Neuron (in vitro differentiated cells): ENCODE measurements around the gene CNGA4.

Source experiments
- H2AFZ ChIP-seq: one replicate; pipeline ENCODE4 v1.6.1; 2013; ENCODE audit warnings: low read depth, mild to moderate bottlenecking, inconsistent platforms, low read length, moderate library complexity
- H3K27me3 ChIP-seq: one replicate; pipeline ENCODE4 v1.6.1; 2013; ENCODE audit warnings: low read length; ENCODE audit not compliant: insufficient read depth
- H3K36me3 ChIP-seq: one replicate; pipeline ENCODE4 v1.6.1; 2013; ENCODE audit warnings: low read length; ENCODE audit not compliant: insufficient read depth
- H3K4me1 ChIP-seq: one replicate; pipeline ENCODE4 v1.6.1; 2013; ENCODE audit warnings: low read length; ENCODE audit not compliant: insufficient read depth
- H3K4me3 ChIP-seq: 2 replicates; pipeline ENCODE4 v1.5.1; 2013; ENCODE audit warnings: mild to moderate bottlenecking, low read length, moderate library complexity
- H3K9me3 ChIP-seq: one replicate; pipeline ENCODE4 v1.6.1; 2013; ENCODE audit warnings: low read length

The CNGA4 gene

GRCh38 chr11:6206456-6207180 is 32.3 kb upstream of the CNGA4 start:
- no peaks in the 10 kb centered on the region for H3K27me3 ChIP-seq
- no peaks in the 10 kb centered on the region for H3K9me3 ChIP-seq
- H3K4me3 ChIP-seq = no peak overlapping the region
- H2AFZ ChIP-seq = no peak overlapping the region
- H3K36me3 ChIP-seq = peaks cover 28% of the 10 kb centered on the region
- H3K4me1 ChIP-seq = no peaks in the 10 kb centered on the region

- peaks cover 59% of the 10 kb centered on the region for H3K36me3 ChIP-seq
- no peak overlapping the region for H2AFZ ChIP-seq
- H3K27me3 ChIP-seq = no peaks in the 10 kb centered on the region
- H3K9me3 ChIP-seq = no peaks in the 10 kb centered on the region
- no peaks in the 10 kb centered on the region for H3K4me1 ChIP-seq
- H3K4me3 ChIP-seq = no peak overlapping the region
Observed at GRCh38 chr11:6209801-6210200, 29.1 kb upstream of the CNGA4 start.

DNA sequence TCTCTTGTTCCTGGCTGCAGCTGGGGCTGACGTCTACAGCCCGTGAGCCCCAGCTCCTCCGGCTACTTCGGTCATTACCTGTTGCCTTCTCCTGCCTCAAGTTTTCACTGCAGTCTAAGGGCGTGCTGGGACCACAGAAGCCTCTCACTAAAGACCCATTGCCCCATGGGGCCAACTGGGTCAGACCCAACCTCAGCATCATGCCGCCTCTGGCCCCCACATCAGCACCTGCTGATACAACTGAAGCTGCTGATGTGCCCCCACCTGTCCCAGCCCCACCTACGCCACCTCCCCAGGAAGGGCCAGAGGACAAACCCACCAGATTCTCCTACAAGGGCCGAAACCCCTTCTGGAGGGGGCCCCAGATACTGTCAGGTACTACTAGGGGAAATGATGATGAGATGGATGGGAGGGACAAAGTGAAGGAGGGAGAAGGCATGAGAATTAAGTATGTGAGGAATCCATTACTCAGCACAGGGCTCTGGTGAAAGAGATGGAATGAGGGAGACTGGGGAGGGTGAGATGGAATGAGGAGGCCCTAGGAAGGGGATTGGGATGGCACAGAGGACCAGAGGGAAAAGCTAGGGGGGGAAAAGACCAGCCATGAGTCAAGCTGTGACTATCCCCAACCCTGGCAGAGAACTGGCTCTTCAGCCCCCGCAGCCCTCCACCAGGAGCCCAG is 28.5 kb upstream of the CNGA4 start:
- no peak overlapping the region for H3K4me3 ChIP-seq
- H3K27me3 ChIP-seq = no peaks in the 10 kb centered on the region
- no peak overlapping the region for H2AFZ ChIP-seq
- H3K9me3 ChIP-seq = no peaks in the 10 kb centered on the region
- H3K36me3 ChIP-seq = peaks cover 63% of the 10 kb centered on the region
- H3K4me1 ChIP-seq = no peaks in the 10 kb centered on the region

DNA sequence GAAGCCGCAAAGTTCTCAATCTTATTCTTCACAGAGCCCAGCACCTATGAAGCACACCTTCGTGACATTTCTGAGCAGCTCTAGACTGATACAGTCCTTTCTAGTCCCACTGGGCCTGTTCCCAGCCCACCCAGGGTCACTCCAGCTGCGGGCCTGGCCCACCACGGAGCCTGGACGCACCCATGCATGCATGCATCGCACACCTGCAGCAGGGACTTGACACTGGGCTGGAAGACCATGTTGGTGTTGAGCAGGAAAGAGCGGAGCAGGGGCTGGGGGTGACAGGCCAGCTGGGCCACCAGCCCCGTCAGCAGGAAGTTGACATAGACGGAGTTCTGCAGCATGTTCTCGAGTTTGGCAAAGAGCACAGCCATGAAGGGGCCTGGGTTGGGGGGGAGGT is 24.4 kb upstream of the CNGA4 start:
- no peak overlapping the region for H3K4me3 ChIP-seq
- no peaks in the 10 kb centered on the region for H3K27me3 ChIP-seq
- no peaks in the 10 kb centered on the region for H3K9me3 ChIP-seq
- peaks cover 90% of the 10 kb centered on the region for H3K36me3 ChIP-seq
- no peak overlapping the region for H2AFZ ChIP-seq
- H3K4me1 ChIP-seq = no peaks in the 10 kb centered on the region

- no peaks in the 10 kb centered on the region for H3K4me1 ChIP-seq
- peaks cover 94% of the 10 kb centered on the region for H3K36me3 ChIP-seq
Observed at GRCh38 chr11:6216501-6216900, 22.4 kb upstream of the CNGA4 start.

GRCh38 chr11:6217722-6218121 is 21.2 kb upstream of the CNGA4 start:
- Histone ChIP-seq H3K4me3 (no peak overlapping the region), H3K9me3 (no peaks in the 10 kb centered on the region), H2AFZ (no peak overlapping the region), H3K27me3 (no peaks in the 10 kb centered on the region), H3K36me3 (peaks cover 94% of the 10 kb centered on the region), H3K4me1 (no peaks in the 10 kb centered on the region)

More at GRCh38 chr11:6216501-6216900, 22.4 kb upstream of the CNGA4 start:
- H3K27me3 ChIP-seq = no peaks in the 10 kb centered on the region
- H3K9me3 ChIP-seq = no peaks in the 10 kb centered on the region
- no peak overlapping the region for H3K4me3 ChIP-seq
- no peak overlapping the region for H2AFZ ChIP-seq

DNA sequence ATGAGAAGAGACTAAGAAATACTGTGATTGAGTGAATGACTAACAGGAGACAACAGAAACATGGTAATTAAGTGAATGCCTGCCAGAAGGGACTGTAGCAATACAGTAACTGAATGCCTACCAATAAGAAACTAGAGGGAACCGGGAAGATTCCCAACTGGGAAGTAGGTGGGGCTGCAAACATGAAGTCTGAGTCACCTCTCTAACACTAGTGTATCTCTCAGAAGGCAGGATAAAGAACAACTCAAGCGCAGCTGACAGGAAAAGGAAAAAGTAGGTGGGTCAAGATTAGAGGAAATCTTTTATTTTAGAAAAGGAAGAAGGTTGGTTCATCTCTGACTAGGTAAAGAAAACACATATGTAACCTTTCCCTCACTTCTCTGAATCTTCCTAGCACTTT is 19.5 kb upstream of the CNGA4 start:
- H3K36me3 ChIP-seq = peaks cover 92% of the 10 kb centered on the region
- H3K4me3 ChIP-seq = no peak overlapping the region
- H2AFZ ChIP-seq = no peak overlapping the region
- H3K4me1 ChIP-seq = no peaks in the 10 kb centered on the region
- no peaks in the 10 kb centered on the region for H3K9me3 ChIP-seq
- H3K27me3 ChIP-seq = no peaks in the 10 kb centered on the region

GRCh38 chr11:6223854-6224253 is 15.0 kb upstream of the CNGA4 start:
- Histone ChIP-seq H3K36me3 (peaks cover 54% of the 10 kb centered on the region), H2AFZ (no peak overlapping the region)

GRCh38 chr11:6224421-6224820 is 14.5 kb upstream of the CNGA4 start:
- H3K36me3 ChIP-seq = peaks cover 48% of the 10 kb centered on the region
- H3K27me3 ChIP-seq = no peaks in the 10 kb centered on the region
- no peak overlapping the region for H2AFZ ChIP-seq
- no peaks in the 10 kb centered on the region for H3K9me3 ChIP-seq
- H3K4me1 ChIP-seq = no peaks in the 10 kb centered on the region
- H3K4me3 ChIP-seq = no peak overlapping the region

More at GRCh38 chr11:6223854-6224253, 15.0 kb upstream of the CNGA4 start:
- no peak overlapping the region for H3K4me3 ChIP-seq
- no peaks in the 10 kb centered on the region for H3K9me3 ChIP-seq
- H3K27me3 ChIP-seq = no peaks in the 10 kb centered on the region
- H3K4me1 ChIP-seq = no peaks in the 10 kb centered on the region

DNA sequence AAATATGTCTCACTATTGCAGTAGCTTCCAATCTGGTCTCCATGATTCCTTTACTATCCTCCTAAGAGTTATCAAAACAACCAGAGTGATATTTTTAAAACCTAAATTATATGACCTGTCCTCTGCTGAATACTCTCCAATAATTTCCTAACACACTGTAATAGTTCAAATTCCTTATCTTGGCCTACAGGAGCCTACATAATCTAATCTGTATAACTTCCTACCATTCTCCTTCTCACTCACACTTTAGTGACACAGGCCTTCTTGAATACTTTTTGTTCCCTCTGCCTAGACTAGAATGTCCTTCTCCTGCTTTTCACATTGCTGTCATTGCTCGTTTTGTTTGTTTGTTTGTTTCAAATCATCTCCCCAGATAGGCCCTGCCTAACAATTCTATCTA is 13.9 kb upstream of the CNGA4 start:
- Histone ChIP-seq H2AFZ (no peak overlapping the region), H3K4me1 (no peaks in the 10 kb centered on the region), H3K9me3 (no peaks in the 10 kb centered on the region), H3K27me3 (no peaks in the 10 kb centered on the region), H3K4me3 (no peak overlapping the region), H3K36me3 (peaks cover 42% of the 10 kb centered on the region)

- H2AFZ ChIP-seq = no peak overlapping the region
- H3K36me3 ChIP-seq = peaks cover 36% of the 10 kb centered on the region
- H3K9me3 ChIP-seq = no peaks in the 10 kb centered on the region
- H3K4me1 ChIP-seq = no peaks in the 10 kb centered on the region
- H3K4me3 ChIP-seq = no peak overlapping the region
- no peaks in the 10 kb centered on the region for H3K27me3 ChIP-seq
Observed at GRCh38 chr11:6225896-6226295, 13.0 kb upstream of the CNGA4 start.

- Histone ChIP-seq H2AFZ (no peak overlapping the region), H3K36me3 (peaks cover 10% of the 10 kb centered on the region), H3K4me1 (peaks cover 6% of the 10 kb centered on the region), H3K4me3 (no peak overlapping the region), H3K9me3 (no peaks in the 10 kb centered on the region), H3K27me3 (no peaks in the 10 kb centered on the region)
Observed at GRCh38 chr11:6228520-6228919, 10.4 kb upstream of the CNGA4 start.

GRCh38 chr11:6229911-6230310 is 9.0 kb upstream of the CNGA4 start:
- no peak overlapping the region for H2AFZ ChIP-seq
- H3K4me3 ChIP-seq = no peak overlapping the region
- H3K9me3 ChIP-seq = no peaks in the 10 kb centered on the region
- no peaks in the 10 kb centered on the region for H3K27me3 ChIP-seq
- H3K36me3 ChIP-seq = no peaks in the 10 kb centered on the region
- peaks cover 13% of the 10 kb centered on the region for H3K4me1 ChIP-seq
